GM12872 (cell line): ENCODE results near the gene MSANTD4.

Source experiments
- CTCF ChIP-seq: IDR thresholded peaks from 3 replicates; pipeline ENCODE4 v1.5.1; 2011; ENCODE audit warnings: low read depth, mild to moderate bottlenecking, low read length, moderate library complexity; ENCODE audit not compliant: insufficient read depth

MSANTD4 gene

GRCh38 chr11:106021967-106022794 is at the start of gene MSANTD4:
Gene MSANTD4, minus strand, starts transcription at chr11:106022240. Its CDS starts 11,323 bp downstream, at chr11:106010917.
- TF ChIP-seq CTCF, result no peak

- no peak for TF ChIP-seq CTCF
Observed at GRCh38 chr11:106070606-106071005, 48.6 kb upstream of the MSANTD4 start.

- TF ChIP-seq CTCF, result no peak
Observed at GRCh38 chr11:106063009-106063408, 41.0 kb upstream of the MSANTD4 start.

- no peak for TF ChIP-seq CTCF
Observed at GRCh38 chr11:106061954-106062949, 40.2 kb upstream of the MSANTD4 start.

GRCh38 chr11:106061249-106061784 is 39.3 kb upstream of the MSANTD4 start:
- no peak for TF ChIP-seq CTCF

GRCh38 chr11:106059617-106060016 is 37.6 kb upstream of the MSANTD4 start:
- no peak for TF ChIP-seq CTCF

GRCh38 chr11:106051103-106051502 is 29.1 kb upstream of the MSANTD4 start:
- TF ChIP-seq CTCF, result no peak
